Activated naive CD4-positive, alpha-beta T cell treated with anti-CD3 and anti-CD28 coated beads, Interleukin-2, amount 50 U/mL, for 72 hours (primary cell): ENCODE measurements around the gene HPS1. TPM values are rescaled to one million over a fixed set of nuclear protein-coding genes. Genes with fewer than 3 reads are reported as not detected.
A peak's percentile ranks its signal among the peaks of the same experiment; 100 is the strongest.

Experiments used
- ATAC-seq, 2 donors: fragments of 150-1000 bp; cut with Tn5 transposase; 2 replicates each; pipeline ENCODE4 v1.10.0; 2021; ENCODE audit warnings: mild to moderate bottlenecking in 2 of 2, moderate library complexity in 2 of 2
- DNase-seq, 2 donors: peaks; one replicate each; pipeline ENCODE4 v3.0.0; 2021 to 2022; ENCODE audit warnings: low spot score in 2 of 2
- H3K27ac Mint-ChIP-seq, 2 donors: one replicate each; pipeline ENCODE4 v1.8.0; 2022; ENCODE audit warnings: mild to moderate bottlenecking in 2 of 2, mixed read lengths in 2 of 2
- H3K36me3 Mint-ChIP-seq, 2 donors: one replicate each; pipeline ENCODE4 v1.8.0; 2022; ENCODE audit warnings: mixed read lengths in 2 of 2
- H3K9me3 Mint-ChIP-seq, 2 donors: one replicate each; pipeline ENCODE4 v1.8.0; 2022; ENCODE audit warnings: mixed read lengths in 2 of 2
- total RNA-seq, 2 donors: library from RNA; stranded (reverse); gene quantifications; one replicate each; pipeline ENCODE4 v1.2.3, GENCODE V29; 2022

The HPS1 gene
- total RNA-seq, 2 donors from 2014 or later = 22.8 to 57.4 TPM

- Mint-ChIP-seq H3K9me3 (peaks cover 0 to 3% of the 10 kb centered on the region in 2 donors), H3K27ac (no peak overlapping the region), H3K36me3 (peaks cover 5 to 16% of the 10 kb centered on the region in 2 donors)
- DNase-seq (no peak), ATAC-seq (no peak)
These were observed 2.6 kb upstream of the HPS1 start for GRCh38 chr10:98449287-98449686.

GRCh38 chr10:98446151-98446660, 529 bp downstream of the HPS1 start:
- DNase-seq (peak; percentile 51 to 65), ATAC-seq (peak; percentile 56 to 60)
- peak overlapping the region; percentile 92 to 97 for H3K27ac Mint-ChIP-seq
- H3K9me3 Mint-ChIP-seq = peaks cover 0 to 3% of the 10 kb centered on the region in 2 donors
- H3K36me3 Mint-ChIP-seq = peaks cover 25 to 27% of the 10 kb centered on the region in 2 donors

GRCh38 chr10:98445200-98445812, 1.4 kb downstream of the HPS1 start:
- DNase-seq = no peak
- H3K27ac Mint-ChIP-seq = peak overlapping the region; percentile 74 to 92
- peaks cover 27 to 30% of the 10 kb centered on the region in 2 donors for H3K36me3 Mint-ChIP-seq
- peaks cover 0 to 3% of the 10 kb centered on the region in 2 donors for H3K9me3 Mint-ChIP-seq
- ATAC-seq = no peak

DNA sequence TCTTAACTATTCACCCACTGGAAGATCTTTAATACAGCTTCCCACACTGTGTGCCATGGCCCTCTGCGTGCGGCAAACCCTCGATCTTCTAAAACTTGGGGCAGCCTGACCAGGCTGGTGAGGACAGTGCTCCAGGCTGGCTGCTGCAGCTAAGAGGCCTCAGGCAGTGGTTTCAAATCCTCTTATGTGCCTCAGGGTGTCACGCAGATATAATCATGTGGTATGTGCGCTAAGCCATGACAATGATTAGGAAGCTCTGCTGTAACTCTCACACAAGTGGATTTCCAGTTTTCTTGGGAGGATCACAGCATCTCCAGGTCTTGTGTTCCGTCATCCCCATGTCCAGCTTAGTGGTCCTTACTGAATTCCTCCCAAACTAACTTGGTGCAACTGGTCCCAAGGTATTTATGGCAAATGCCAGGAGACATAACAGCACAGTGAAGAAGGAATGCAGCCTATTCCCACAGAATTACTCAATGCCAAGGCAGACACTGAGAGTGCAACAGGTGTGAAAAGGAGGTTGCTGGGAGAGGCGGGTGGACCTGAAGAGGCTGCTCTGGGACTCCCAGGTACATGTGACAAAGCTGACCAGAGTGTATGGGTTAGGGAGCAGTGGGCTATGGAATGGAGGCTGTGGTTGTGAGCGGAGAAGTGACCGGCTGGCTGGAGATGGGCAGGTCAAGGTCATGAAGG, 2.3 kb downstream of the HPS1 start:
- Mint-ChIP-seq H3K36me3 (peaks cover 34 to 36% of the 10 kb centered on the region in 2 donors), H3K9me3 (peaks cover 3 to 4% of the 10 kb centered on the region in 2 donors), H3K27ac (peak overlapping the region; percentile 74 to 92)
- DNase-seq (no peak), ATAC-seq (no peak)

GRCh38 chr10:98438715-98439114, 8.0 kb downstream of the HPS1 start:
- Mint-ChIP-seq H3K27ac (no peak overlapping the region), H3K36me3 (peaks cover 45 to 50% of the 10 kb centered on the region in 2 donors), H3K9me3 (peaks cover 0 to 4% of the 10 kb centered on the region in 2 donors)
- DNase-seq (no peak), ATAC-seq (no peak)

DNA sequence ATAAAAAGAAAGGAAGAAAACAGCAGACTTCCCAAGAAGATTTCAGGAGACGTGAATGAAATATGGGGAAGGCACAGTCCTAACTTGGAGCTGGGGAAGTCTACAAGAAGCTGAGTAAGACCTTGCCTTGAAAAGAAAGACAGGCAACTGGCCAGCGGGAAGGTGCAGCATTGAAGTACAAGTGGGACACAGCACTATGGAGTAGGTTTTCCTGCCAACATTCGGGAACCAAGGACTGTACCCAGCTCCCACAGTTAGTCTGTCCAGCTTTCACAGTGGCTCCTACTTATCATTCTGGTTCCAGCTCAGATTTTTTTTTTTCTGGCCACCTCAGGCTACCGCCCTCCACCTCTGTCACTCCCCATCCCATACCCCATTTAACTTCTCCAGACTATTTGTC, 10.0 kb downstream of the HPS1 start:
- ATAC-seq = no peak
- H3K36me3 Mint-ChIP-seq = peaks cover 38 to 51% of the 10 kb centered on the region in 2 donors
- H3K9me3 Mint-ChIP-seq = peaks cover 0 to 8% of the 10 kb centered on the region in 2 donors
- no peak for DNase-seq
- no peak overlapping the region for H3K27ac Mint-ChIP-seq

GRCh38 chr10:98435178-98435577, 11.6 kb downstream of the HPS1 start:
- ATAC-seq (no peak), DNase-seq (no peak)
- H3K36me3 Mint-ChIP-seq = peaks cover 49 to 53% of the 10 kb centered on the region in 2 donors
- H3K27ac Mint-ChIP-seq = no peak overlapping the region
- peaks cover 0 to 8% of the 10 kb centered on the region in 2 donors for H3K9me3 Mint-ChIP-seq

GRCh38 chr10:98433881-98434732, 12.6 kb downstream of the HPS1 start:
- DNase-seq (peak in 1 of 2 donors; percentile 34), ATAC-seq (no peak)
- H3K27ac Mint-ChIP-seq = no peak overlapping the region
- peaks cover 41 to 47% of the 10 kb centered on the region in 2 donors for H3K36me3 Mint-ChIP-seq
- peaks cover 0 to 4% of the 10 kb centered on the region in 2 donors for H3K9me3 Mint-ChIP-seq

DNA sequence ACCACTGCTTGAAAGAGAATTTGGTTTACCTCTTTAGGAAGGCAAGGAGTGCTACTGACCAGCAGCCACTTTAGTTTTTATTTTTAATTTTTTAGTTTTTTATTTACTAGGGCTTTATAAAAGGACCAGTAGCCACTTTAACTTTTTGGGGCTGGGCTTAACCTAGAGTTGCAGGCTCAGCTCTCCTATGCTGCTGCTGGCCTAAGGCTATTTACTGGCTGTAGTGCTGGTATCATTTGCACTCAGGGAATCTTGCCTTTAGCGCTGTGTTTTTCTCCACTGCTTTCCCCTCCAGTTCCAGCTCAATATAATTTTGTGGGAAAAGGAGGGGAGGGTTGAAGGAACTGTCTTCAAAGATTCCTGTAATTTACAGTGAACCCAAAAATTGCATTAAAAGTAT, 13.4 kb downstream of the HPS1 start:
- ATAC-seq (no peak), DNase-seq (no peak)
- H3K27ac Mint-ChIP-seq = no peak overlapping the region
- H3K36me3 Mint-ChIP-seq = peaks cover 40 to 47% of the 10 kb centered on the region in 2 donors
- H3K9me3 Mint-ChIP-seq = peaks cover 0 to 4% of the 10 kb centered on the region in 2 donors

- Mint-ChIP-seq H3K9me3 (peaks cover 0 to 4% of the 10 kb centered on the region in 2 donors), H3K36me3 (peaks cover 40 to 47% of the 10 kb centered on the region in 2 donors), H3K27ac (no peak overlapping the region)
- DNase-seq = no peak
- ATAC-seq = no peak
These were observed 14.4 kb downstream of the HPS1 start for GRCh38 chr10:98432330-98432729.

- Mint-ChIP-seq H3K27ac (peak overlapping the region in 1 of 2 donors; percentile 11), H3K9me3 (peaks cover 0 to 4% of the 10 kb centered on the region in 2 donors), H3K36me3 (peaks cover 35 to 47% of the 10 kb centered on the region in 2 donors)
- DNase-seq (peak in 1 of 2 donors; percentile 38), ATAC-seq (no peak)
These were observed 15.7 kb downstream of the HPS1 start for GRCh38 chr10:98431016-98431415.

GRCh38 chr10:98430427-98430826, 16.3 kb downstream of the HPS1 start:
- ATAC-seq (no peak), DNase-seq (no peak)
- H3K27ac Mint-ChIP-seq = no peak overlapping the region
- peaks cover 0 to 4% of the 10 kb centered on the region in 2 donors for H3K9me3 Mint-ChIP-seq
- peaks cover 31 to 43% of the 10 kb centered on the region in 2 donors for H3K36me3 Mint-ChIP-seq

GRCh38 chr10:98429320-98430072, 17.2 kb downstream of the HPS1 start:
- peaks cover 23 to 35% of the 10 kb centered on the region in 2 donors for H3K36me3 Mint-ChIP-seq
- ATAC-seq (no peak), DNase-seq (peak in 1 of 2 donors; percentile 14)
- peaks cover 0 to 4% of the 10 kb centered on the region in 2 donors for H3K9me3 Mint-ChIP-seq
- no peak overlapping the region for H3K27ac Mint-ChIP-seq

DNA sequence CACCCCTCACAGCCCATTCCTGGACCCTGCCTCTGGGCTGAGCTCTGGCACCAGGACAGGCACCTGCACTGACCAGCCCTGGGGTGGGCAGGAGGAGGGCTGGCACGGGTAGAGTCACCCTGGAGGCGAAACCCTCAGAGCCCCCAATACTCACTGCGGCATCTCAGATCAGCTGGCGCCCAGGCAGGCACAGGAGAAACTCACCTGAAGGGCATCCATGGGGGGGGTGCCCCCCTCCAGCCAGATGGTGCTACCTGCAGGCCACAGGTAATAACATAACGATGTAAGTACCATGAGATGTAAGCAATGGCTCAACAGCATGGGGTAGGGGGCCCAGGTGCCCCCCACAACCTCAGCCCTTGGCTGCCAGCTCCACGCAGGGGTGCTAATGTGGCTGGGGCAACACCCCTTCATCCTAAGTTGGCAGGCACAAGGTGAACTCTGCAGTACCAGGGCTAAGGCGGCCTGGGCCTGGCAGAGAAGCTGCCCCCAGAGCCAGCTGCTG, 19.7 kb downstream of the HPS1 start:
- Mint-ChIP-seq H3K9me3 (no peaks in the 10 kb centered on the region), H3K36me3 (peaks cover 14 to 15% of the 10 kb centered on the region in 2 donors), H3K27ac (no peak overlapping the region)
- DNase-seq (peak in 1 of 2 donors; percentile 39), ATAC-seq (no peak)

GRCh38 chr10:98425511-98426352, 21.0 kb downstream of the HPS1 start:
- peak overlapping the region in 1 of 2 donors; percentile 39 for H3K27ac Mint-ChIP-seq
- no peaks in the 10 kb centered on the region for H3K9me3 Mint-ChIP-seq
- ATAC-seq = peak; percentile 72 to 79
- peak; percentile 55 to 58 for DNase-seq
- H3K36me3 Mint-ChIP-seq = peaks cover 4 to 8% of the 10 kb centered on the region in 2 donors
